Measurements from ENCODE around the gene SEC24B. TPM values are rescaled to one million over a fixed set of nuclear protein-coding genes. Genes with fewer than 3 reads are reported as not detected.

Gene SEC24B
- total and polyA plus RNA-seq, 12 donors, result 7.3 to 34.1 (median 29.6) TPM

DNA sequence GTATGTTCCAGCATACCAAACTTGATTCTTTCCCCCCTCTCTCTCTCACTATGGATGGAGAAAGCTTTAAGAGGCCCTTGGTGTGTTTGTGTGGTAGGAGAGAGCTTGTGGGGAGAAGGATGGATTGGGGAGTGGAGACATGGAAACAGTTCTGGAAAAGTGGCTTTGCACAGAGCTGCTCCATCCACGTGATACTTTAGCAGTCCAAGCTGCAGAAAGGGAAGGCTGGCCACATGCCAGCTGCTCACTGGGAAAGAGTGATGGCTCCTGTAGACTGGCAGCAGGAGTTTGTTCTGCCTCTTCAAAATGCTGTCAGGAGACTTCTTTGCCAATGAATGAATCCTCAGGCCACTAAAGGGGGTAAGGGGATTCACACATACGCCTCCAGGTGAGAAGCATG is 21.7 kb upstream of the SEC24B start:
- H3K9me3 ChIP-seq, result no peaks in the 10 kb centered on the region
- no peaks in the 10 kb centered on the region for H3K27me3 ChIP-seq
- peaks cover 0 to 11% (median 5%) of the 10 kb centered on the region in 9 donors for H3K4me1 ChIP-seq
- H3K4me3 ChIP-seq, result no peak overlapping the region
- no peak overlapping the region for H3K27ac ChIP-seq
- intact Hi-C loops (cut with DNase I), result no loop called here
- 35 to 53% methylated on average over 2 of the region's 2 CpGs for WGBS, 2 donors
- peak; percentile 41 to 68 for DNase-seq
- TF ChIP-seq, protein P1, sequence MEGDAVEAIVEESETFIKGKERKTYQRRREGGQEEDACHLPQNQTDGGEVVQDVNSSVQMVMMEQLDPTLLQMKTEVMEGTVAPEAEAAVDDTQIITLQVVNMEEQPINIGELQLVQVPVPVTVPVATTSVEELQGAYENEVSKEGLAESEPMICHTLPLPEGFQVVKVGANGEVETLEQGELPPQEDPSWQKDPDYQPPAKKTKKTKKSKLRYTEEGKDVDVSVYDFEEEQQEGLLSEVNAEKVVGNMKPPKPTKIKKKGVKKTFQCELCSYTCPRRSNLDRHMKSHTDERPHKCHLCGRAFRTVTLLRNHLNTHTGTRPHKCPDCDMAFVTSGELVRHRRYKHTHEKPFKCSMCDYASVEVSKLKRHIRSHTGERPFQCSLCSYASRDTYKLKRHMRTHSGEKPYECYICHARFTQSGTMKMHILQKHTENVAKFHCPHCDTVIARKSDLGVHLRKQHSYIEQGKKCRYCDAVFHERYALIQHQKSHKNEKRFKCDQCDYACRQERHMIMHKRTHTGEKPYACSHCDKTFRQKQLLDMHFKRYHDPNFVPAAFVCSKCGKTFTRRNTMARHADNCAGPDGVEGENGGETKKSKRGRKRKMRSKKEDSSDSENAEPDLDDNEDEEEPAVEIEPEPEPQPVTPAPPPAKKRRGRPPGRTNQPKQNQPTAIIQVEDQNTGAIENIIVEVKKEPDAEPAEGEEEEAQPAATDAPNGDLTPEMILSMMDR (IDR thresholded peaks at IDR 0.05), result no peak
- H3K36me3 ChIP-seq, result no peaks in the 10 kb centered on the region
- peak in 7 of 8 donors; percentile 61 to 83 (median 69) for ATAC-seq

DNA sequence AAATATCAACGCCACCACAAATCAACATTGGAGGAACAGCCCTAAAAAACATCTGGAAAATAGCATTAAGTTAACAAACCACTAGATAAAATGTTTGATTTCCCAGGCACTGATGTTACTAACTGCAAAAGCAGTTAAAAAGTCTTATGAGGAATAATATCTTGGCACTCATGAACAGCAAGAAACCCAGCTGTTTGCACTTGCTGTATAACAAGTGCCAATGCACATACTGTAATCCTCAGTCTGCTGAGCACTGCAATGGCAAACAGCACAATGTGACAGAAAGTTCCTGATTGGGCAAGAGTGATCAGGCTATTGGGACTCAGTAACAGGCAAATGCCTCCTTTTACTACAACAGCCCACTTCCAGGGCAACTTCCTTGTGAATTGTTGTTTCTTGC is 20.8 kb upstream of the SEC24B start:
- intact Hi-C loops (cut with DNase I), result no loop called here
- H3K4me1 ChIP-seq, result peaks cover 0 to 11% (median 5%) of the 10 kb centered on the region in 9 donors
- no peak for DNase-seq
- TF ChIP-seq, protein P1 (IDR thresholded peaks at IDR 0.05), result no peak
- WGBS, 2 donors, result 82 to 83% methylated on average over 1 of the region's 1 CpG
- H3K27me3 ChIP-seq, result no peaks in the 10 kb centered on the region
- H3K36me3 ChIP-seq, result no peaks in the 10 kb centered on the region
- no peak overlapping the region for H3K4me3 ChIP-seq
- H3K27ac ChIP-seq, result no peak overlapping the region
- H3K9me3 ChIP-seq, result no peaks in the 10 kb centered on the region
- ATAC-seq, result peak in 5 of 8 donors; percentile 44 to 61 (median 51)

- ATAC-seq (no peak), DNase-seq (no peak)
- no peaks in the 10 kb centered on the region for H3K9me3 ChIP-seq
- H3K4me1 ChIP-seq, result peaks cover 0 to 11% (median 5%) of the 10 kb centered on the region in 9 donors
- H3K4me3 ChIP-seq, result no peak overlapping the region
- WGBS, 2 donors, result 63 to 64% methylated on average over 1 of the region's 1 CpG
- no peak overlapping the region for H3K27ac ChIP-seq
- intact Hi-C loops (cut with DNase I), result no loop called here
- H3K36me3 ChIP-seq, result no peaks in the 10 kb centered on the region
- TF ChIP-seq, protein P1 (IDR thresholded peaks at IDR 0.05), result no peak
- H3K27me3 ChIP-seq, result no peaks in the 10 kb centered on the region
Observed at GRCh38 chr4:109414938-109415337, 18.7 kb upstream of the SEC24B start.

DNA sequence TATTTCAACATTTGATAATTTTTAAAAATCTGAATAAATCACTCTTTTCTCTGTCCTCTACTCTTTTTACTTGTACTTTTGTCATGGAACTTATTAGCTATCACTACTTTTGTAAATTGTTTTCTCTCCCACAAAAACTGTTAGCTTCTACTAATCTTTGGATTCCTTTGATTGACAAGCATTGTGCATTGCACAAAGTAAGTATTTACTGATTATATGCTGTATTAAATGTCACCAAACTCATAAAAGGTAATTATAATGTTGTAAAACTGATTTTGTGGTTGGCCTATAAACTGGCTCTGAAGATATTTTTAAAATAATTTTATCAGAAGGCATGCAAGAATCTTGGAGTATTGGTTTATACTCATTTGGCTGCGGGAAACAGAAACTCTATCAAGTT is 15.0 kb upstream of the SEC24B start:
- ATAC-seq (no peak), DNase-seq (no peak)
- H3K27me3 ChIP-seq, result no peaks in the 10 kb centered on the region
- TF ChIP-seq, protein P1 (IDR thresholded peaks at IDR 0.05), result no peak
- peaks cover 0 to 7% (median 0%) of the 10 kb centered on the region in 9 donors for H3K4me1 ChIP-seq
- WGBS, 2 donors, result 94 to 98% methylated on average over 1 of the region's 1 CpG
- no peak overlapping the region for H3K27ac ChIP-seq
- intact Hi-C loops (cut with DNase I), result no loop called here
- no peaks in the 10 kb centered on the region for H3K36me3 ChIP-seq
- no peak overlapping the region for H3K4me3 ChIP-seq
- no peaks in the 10 kb centered on the region for H3K9me3 ChIP-seq

Measured in heart right ventricle (tissue), 16 donors.